Activated CD8-positive, alpha-beta memory T cell treated with anti-CD3 and anti-CD28 coated beads, Interleukin-2, amount 50 U/mL, for 48 hours (primary cell): ENCODE measurements around the gene OXNAD1.

Source experiments
- DNase-seq: peaks from one replicate; pipeline ENCODE4 v3.0.0-alpha.2; 2020

The OXNAD1 gene

DNA sequence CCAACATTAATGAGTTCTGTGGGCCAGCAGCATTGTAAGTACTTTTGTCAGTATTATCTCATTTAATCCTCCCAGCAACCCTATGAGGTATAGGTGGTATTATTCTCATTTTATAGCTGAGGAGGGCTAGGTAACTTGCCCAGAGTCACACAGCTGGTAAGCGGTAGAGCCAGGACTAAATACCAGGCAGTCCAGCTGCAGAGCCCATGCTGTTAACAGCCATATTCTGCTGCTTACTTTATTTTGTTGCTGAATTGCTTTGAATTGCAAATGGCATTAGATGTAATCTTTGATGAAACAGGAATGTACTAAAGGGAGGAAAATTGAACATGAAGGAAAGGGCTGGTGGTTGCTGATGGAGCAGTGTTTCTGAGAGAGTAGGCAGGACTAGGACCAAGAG is 19.6 kb downstream of the OXNAD1 start:
- DNase-seq = no peak

DNA sequence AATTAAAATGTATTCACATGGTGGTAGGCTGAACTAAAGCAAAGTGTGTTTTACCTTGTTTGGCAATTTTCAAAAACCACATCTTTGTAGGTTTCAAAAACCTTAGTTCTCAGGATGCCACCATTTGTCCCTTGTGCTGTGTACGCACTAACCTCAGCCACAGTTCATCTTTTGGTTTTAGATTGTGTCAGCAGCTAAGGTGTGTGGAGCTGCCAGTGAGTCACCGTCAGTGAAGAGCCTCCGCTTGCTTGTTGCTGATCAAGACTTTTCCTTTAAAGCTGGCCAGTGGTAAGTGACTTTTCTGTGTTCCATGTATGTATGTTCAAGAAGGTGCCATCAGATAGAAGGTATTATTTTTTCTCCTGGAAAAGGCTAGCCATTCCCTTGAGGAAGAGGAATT is 21.1 kb downstream of the OXNAD1 start:
- DNase-seq = peak; percentile 69

DNA sequence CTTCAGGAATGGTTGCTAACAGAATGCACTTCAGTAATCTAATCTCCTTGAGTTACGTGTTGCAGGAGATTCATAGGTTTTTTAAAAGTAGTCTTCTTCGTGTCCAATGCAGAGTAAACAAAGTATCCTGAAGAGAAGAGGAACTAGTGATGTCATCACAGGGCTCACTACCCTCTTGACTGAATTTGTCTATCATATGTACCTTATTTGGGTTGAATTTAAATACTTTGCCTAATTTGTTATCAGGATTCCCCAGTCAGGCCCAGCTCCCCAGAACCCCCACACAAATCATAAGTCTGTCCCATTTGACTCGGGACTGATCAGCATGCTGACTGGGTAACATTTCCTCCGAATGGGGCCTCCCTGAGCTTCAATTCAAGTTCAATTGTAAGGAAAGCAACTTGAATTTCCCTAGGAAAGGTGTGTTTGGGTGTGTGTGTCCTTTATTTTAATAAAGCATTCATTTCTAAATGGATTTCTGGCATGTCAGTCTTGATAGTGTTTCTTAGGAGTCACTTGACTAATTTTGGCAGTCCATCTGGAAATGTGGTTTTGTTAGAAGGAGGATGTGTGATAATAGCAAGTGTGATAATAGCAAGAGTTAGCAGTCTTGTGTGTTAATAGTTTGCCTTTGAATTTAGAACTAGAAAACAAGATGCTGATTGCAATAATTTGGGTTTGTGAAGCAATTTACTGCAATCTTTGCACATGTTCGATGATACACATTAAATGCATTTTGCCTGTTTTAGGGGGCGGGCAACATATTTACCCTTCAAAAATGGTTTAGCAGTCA is 21.9 kb downstream of the OXNAD1 start:
- DNase-seq = no peak

DNA sequence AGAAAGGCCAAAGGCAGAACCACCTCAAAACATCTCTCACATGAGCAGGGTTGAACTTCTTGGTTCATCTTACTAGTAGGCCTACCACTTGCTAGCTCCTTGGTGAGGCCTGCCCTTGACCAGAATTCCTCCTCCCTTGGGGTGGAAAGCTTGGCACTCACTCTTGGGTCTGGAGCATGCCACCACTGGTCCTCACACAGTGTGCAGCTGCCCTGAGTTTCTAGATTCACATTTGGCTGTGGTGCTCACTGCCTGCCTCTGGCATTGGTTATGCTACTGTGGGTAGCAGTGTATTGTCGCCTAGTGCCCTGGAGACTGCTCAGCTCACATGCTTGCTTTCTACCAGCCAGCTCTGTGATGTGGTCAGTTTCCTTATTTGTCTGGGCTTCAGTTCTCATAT is 23.7 kb downstream of the OXNAD1 start:
- no peak for DNase-seq

DNA sequence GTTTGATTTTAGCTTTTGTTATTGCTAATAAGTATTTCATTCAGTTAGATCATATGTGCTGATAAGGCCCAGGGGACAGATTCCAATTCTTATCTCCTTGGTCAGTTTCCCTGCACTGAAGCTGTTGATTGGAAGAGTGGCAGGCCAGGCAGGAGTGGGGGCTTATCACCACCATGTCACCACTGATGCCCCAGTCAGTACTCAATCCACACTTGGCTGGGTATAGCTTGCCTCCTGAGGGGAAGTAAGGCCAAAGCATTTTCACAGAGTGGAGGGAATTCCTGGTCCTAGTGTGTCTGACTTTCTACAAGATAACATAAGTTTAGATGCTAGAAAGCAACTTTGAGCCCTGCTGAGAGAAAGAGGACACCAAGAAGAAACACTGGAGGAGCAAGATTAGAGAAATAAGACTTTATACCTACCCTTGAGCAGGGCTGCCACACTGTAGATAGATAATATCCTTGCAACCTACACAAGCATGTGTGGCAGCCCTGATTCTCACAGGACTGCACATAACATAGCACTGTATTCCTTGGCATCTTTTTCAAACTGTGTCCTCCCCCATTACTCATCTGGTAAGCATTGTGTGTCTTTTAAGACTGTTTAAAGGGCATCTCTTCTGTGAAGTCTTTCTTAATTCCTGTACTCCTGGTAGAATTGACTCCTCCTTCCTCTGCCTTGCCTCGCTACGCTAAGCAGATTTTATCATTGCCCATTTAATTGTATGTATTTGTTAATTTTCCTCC is 24.3 kb downstream of the OXNAD1 start:
- DNase-seq = no peak

DNA sequence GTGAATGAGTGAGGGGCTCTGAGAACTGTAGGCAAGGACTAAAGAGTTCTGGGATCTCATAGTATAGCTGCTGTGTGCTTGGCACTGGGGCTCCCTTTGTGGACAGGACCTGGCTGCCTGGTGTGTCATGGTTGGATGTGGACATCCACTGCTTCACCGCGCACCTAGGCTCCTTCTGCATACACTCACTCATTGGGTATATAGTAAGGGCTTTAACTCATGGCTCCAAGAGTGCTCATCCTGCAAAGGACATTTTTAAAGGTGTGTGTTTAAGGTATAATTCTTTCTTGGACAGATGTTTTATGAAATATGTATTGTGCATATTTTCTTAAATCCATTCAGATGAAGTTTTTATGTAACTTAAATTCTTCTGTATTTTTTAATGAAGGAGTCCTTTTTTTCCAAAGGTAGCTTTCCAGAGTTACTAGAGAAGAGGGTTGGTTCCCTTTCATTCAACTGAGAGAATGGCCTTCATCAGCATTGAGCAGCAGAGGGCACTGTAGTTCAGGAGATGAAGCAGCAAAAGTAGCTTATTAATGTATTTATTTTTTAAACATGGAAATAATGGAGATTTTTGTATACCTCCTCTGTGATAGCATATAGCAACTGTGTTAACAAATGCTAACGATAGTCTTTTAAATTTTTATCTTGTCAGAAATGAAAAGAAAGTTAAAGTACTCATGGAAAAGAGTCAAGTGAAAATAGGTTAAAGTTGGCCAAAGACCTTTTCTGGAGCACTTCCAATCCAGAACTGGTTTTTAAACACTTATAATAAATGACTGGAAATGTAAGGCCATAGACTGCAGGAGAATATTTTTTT is 25.2 kb downstream of the OXNAD1 start:
- DNase-seq = no peak

DNA sequence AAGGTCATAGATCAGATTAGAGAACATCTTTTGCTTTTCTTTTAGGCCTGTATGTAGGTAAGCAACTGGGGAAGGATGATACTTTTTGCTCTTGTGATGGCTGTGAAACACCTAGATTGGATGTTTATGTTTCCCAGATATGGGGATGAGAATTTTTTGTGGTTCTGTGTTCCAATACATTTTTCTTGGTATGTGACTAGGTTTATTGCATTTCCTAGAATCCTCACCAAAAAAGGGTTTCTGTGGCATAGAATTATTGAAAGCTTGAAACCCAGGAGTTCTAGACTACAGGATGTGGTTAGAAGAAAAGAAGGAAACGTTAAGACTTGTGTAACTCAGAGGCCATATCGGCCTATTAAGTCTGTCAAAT is 25.8 kb downstream of the OXNAD1 start:
- DNase-seq = no peak

DNA sequence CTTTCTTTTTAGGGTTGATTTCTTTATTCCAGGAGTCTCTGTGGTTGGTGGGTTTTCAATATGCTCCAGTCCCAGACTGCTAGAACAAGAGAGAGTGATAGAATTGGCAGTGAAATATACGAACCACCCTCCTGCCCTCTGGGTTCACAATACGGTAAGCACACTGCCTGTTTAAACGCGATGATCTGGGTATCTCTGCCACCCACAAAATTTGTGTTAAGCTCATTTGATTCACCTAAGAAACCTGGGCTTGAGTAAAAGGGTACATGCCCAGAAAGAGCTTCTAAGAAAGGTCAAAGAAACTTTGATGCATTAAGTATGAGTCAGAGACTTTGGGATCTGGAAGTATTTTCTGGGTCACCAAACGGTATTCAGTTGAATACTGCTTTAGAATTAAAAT is 29.8 kb downstream of the OXNAD1 start:
- DNase-seq = no peak

DNA sequence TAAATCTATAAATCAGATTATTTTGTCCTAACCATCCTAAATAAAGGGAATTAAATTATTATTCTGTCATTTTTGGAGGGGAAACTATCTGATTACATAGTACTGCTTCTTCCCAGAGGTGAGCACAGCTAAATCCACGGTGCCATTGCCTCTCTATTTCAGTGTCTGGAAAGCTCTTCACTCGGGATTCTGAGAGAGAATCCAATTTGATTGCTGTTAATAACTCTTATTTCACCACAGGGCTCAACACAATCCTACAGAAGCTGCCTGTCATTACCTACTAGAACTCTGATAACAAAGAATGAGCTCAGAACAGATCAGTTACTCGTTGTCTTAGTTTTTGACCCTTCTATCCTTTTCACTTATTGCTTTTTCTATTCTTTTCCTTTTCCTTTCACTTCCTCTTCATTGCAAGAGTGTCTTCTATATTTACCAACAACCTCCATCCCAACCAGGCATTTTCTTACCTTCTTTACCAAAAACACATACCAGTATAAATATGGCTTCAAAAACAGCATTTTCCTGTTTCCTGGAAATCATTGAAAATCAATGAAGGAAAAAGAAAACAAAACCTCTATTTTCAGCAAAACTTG is 30.4 kb downstream of the OXNAD1 start:
- no peak for DNase-seq

DNA sequence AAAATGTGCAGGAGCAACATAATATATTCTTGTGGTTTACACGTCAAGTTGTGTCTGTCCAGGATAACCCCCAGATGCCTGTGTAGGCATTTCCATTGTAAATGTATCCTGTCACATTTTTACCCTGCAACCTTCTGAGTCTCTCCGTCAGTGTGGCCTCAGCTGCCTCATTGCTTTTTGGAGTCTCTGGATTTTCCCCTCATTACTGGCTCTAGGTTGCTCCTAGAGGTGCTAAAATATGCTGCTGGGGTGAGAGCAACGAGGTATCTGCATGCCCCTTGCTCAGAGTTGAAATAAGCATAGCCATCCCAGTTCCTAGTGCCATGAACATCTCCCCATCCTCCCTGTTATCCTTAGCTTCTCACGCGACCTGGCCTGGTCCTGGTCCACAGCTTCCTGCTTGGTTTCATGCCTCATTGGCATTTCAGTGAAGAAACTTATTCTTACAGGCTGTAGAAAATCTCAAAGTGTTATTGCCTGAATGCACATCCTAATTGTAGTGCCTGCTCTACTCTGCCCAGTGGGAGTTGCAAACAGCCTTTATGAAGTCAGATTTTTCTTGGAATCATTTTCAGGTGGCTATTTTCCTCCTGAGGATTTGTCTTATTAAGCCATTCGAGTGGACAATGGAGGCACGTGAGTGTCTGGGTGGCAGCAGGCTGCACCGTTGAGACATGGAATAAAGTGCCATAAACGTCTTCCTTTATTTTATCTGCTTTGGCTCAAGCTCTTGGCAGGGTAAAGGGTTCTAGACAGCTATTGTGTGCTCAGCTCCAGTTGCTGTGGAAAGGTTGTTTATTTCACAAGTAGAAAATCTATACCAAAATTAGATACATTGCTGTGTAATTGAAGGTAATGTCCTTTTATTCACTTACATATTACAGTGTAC is 33.2 kb downstream of the OXNAD1 start:
- no peak for DNase-seq

DNA sequence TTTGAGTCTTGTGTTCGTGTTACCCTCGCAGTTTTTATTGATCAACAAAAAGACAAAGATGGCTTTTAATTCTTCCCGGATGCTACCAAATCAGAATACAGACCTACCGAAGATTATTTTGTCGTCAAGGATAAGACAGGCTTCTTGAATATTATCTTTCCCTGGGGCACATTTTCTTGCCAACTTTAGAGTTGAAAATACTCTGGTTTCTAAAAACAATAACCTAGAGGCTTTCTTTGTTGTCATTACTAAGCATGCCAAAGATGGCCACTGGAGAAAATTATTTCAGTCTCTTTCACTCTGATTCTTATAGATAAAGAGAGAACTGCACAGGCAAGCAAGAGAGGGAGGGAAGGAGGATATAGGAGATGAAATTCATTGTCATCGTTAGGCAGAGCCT is 33.9 kb downstream of the OXNAD1 start:
- DNase-seq = no peak

DNA sequence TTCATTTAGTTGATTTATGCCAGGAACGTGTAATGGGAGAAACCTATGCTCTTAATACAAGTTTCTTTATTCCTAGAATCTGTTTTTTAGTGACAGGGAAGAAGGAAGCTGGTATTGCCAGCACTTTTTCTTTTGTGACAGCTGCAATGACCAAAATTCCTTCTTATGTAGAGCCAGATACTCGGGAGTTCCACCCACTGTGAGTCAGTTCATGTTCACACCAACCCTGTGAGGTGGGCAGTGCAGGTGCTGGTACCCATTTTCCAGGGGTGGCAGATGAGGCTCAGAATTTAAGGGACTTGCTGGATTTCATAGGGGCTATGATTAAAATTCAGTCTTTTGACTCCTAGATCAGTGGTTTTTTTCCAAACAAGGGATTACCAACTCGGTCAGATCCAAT is 34.7 kb downstream of the OXNAD1 start:
- DNase-seq = no peak

DNA sequence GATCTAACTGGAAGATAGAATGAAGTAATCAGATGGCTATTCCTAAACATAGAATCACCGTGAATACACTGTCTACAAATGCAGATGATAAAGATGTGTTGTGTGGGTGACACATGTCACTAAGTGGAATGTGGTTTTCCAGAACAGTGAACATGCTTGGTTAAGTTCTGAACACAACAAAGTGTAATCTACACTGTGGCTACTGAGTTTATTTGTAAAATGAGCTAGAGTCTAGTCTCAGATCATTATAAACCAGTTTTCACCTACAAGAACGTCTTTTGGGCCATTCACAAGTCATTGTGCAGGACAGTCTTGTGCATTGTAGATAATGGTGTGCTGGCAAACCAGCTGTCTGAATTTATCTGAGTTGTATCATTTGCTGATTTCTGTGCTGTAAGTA is 35.3 kb downstream of the OXNAD1 start:
- DNase-seq = no peak

DNA sequence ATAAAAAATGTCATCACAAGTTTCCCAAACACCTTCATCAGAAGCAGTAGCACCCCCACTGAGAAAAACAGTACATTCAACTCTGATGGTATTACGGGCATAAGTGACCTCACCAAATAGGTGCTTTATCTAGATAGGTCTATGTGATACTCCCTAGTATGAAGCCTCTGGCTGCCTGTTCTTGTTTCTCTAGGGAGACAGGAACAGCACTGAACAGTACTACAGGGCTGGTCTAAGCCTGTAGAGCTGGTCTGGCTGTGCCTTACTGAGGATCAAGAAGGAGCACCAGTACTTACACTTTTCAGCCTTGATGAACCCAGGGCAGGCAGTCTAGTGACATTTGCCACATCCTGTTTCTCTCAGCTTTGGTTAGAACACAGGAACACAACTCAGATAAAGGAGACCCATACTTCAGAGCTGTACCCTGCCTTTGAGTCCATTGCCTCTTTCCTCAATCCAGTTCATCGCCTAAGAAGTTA is 35.9 kb downstream of the OXNAD1 start:
- DNase-seq = no peak

DNA sequence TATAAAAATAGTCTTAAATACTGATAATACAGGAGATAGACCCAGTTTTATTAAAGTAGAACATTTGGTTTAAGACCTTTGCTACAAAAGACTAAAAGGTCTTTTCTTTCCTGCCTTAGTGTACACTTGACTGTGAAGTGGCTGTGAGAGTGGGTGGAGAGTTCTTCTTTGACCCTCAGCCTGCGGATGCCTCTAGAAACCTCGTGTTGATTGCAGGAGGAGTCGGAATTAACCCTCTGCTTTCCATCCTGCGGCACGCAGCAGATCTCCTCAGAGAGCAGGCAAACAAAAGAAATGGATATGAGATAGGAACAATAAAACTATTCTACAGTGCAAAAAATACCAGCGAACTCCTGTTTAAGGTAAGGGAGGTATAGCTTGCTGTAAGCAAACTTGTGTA is 36.5 kb downstream of the OXNAD1 start:
- no peak for DNase-seq

DNA sequence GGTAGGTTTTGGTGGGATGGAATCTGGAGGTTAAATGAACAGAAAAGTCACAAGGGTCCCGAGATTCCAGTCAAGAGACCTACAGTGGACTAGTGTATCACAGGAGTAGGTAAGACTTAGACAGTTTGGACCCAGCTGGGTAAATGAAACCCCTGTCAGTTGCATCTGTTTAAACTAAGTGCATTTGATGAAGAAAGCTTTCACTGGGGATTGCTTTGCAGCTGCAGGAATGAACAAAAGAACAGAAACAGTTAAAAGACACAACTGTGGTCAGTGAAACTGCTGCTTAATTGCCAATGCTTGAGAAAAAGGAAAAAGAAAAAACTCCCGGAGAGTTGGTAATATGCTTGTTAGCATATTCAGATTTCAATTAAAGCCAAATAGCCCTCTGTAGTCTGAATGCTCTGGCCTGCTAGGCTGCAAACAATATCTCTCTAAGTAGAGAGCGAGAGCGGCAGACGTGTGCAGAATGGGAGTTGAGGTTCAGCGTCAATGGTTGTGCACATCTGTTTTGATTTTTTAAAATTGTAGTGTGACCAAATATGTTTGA is 37.1 kb downstream of the OXNAD1 start:
- DNase-seq = no peak

DNA sequence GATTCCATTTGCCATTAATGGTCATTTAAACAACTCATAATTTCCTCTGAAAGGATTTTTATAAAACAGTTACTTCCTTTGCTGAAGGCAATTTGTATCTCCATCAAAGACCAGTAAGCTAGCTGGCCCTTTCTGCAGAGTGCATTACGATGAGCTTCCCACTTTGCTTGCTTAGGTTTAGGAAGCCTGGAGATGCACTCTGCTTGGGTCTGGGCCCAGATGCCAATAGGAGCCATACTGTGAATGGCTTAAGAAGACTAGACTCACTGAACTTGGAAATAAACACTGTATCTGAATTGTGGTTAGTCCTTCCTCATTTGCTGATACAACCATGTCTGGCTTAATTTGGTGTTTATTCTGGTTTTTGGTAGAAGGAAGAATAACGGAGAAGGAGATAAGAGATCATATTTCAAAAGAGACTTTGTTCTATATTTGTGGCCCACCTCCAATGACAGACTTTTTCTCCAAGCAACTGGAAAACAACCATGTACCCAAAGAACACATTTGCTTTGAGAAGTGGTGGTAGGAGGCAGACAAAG is 38.1 kb downstream of the OXNAD1 start:
- DNase-seq = no peak

DNA sequence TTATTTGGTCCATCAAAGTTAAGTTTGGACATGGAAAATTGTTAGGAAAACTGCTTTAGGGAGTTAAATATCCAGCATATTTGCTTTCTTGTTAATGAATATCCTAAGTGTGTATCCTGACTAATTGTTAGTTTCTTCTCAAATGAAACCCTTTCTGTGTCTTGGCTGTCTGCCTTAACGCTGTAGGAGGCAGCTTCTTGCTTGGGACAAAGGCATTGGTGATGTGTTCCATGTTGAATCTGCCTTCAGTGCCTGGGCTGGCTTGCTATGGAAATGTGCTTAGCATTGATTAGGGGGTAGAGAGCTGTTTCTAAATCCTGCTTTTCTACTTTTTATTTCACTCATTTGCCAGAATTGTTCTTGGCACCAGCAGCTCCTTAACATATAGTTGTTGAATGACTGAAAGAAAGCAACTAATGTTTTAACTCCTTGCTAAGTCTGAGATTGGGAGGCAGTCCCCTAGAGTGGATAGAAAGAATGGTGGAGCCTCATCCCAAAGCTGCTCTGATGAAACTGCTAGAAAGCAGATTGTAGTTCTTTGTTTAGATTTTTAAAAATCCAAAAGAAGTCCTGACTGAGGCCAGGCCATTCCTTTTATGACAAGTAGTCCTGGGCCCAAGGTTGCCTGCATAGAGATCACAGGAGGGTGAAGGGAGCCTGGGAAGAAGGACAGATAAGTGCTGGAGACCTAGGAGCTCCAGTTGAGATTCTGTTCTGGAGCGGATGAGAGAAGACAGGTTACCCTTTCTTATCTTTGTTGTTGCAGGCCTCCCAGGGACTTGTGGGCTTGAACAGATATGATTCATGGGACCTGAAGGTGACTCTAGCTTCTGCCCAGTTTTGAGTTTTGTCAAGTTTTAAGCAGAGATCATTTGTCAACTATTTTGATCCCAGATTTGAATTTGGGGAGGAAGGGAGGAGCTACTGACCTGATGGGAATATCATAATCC is 39.3 kb downstream of the OXNAD1 start:
- DNase-seq = no peak

DNA sequence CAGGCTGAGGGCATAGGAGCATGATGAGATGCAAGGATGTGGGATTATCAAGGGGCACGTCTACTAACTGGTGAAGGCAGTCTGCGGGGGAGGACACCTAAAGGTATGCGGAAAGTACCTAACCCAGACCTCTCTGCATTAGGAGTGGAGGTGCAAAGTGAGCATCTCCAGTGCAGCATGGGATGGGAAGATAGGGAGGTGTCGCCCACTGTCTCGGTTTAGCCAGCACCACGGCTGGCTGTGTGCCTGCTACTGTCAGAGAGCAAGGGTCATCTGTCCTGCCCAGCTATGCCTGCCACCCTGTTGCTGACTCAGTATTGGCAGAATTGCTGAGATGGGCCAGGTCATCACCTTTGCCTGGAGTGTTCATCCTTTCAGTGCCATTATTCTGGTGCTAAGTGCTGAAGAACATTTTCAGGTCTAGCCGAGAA is 40.1 kb downstream of the OXNAD1 start:
- DNase-seq = no peak

DNA sequence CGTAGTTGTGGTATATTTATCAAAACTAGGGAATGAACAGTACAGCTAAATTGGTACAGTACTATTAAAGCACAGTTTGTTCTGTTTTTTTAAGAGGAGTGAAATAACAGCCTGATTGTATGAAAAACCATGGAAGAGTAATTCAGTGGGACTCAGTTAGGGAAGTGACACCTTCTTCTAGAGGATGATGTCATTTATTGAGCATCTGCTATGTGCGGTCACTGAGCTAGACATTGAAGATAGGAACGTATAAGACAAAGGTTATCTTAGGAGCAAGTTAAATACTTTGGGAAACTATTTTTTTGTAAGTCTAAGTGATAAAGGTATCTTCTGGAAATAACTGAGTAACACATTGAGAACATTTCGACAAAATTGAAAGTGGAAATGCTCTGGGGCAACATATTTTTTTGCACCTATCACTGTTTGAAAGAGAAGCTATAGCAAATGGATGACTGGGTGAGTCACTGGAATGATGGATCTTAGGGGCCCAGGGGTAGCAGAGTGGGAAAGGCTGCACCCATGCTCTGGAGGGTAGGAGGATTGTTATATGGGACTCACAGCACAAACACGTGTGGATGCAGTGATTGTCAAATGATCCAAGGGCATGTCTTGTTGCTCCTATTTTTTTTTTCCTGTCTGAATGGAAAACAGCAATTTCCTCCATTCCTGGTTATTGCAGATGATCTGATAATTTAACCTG is 43.0 kb downstream of the OXNAD1 start:
- DNase-seq = no peak
